Measurements from ENCODE around the gene SLC33A1. TPM values are rescaled to one million over a fixed set of nuclear protein-coding genes. Genes with fewer than 3 reads are reported as not detected.

The SLC33A1 gene
- total RNA-seq, 1 experiment from 2014 or later, result 24.9 TPM

GRCh38 chr3:155884292-155884691 is 30.1 kb upstream of the SLC33A1 start:
- Mint-ChIP-seq H3K4me1 (peaks cover 14% of the 10 kb centered on the region), H3K4me3 (no peak overlapping the region), H3K27ac (no peak overlapping the region), H3K9me3 (no peaks in the 10 kb centered on the region), H3K27me3 (ENCODE audit: low read depth) (no peaks in the 10 kb centered on the region), H3K36me3 (no peaks in the 10 kb centered on the region)
- POLR2A ChIA-PET, result no interaction called here
- CTCF ChIA-PET, result interaction anchor here (1.0 to 1.1 kb wide), 2 partner anchors 14 to 57 kb away, joined by 3 to 4 read pairs; no protein-coding TSS in a partner anchor
- DNase-seq (ENCODE audit: low spot score) (no peak), ATAC-seq (no peak)
- TF ChIP-seq NFE2L1 (CRISPR knock-in tag; IDR thresholded peaks at IDR 0.05) (no peak), ZNF232 (CRISPR knock-in tag; IDR thresholded peaks at IDR 0.05) (no peak), TCF7 (CRISPR knock-in tag; IDR thresholded peaks at IDR 0.05; ENCODE audit: low read depth) (no peak), STAT6 (CRISPR knock-in tag; conservative IDR thresholded peaks at IDR 0.05; ENCODE audit: low read depth) (no peak), ZSCAN18 (CRISPR knock-in tag; IDR thresholded peaks at IDR 0.05) (no peak), ZNF512 (CRISPR knock-in tag; IDR thresholded peaks at IDR 0.05; ENCODE audit: borderline replicate concordance) (no peak), ZNF317 (CRISPR knock-in tag; IDR thresholded peaks at IDR 0.05; ENCODE audit: borderline replicate concordance, low read depth) (no peak), CREM (CRISPR knock-in tag; IDR thresholded peaks at IDR 0.05) (no peak), E2F1 (CRISPR knock-in tag; IDR thresholded peaks at IDR 0.05) (no peak), FOXJ3 (CRISPR knock-in tag; IDR thresholded peaks at IDR 0.05; ENCODE audit: borderline replicate concordance) (no peak), ZNF121 (CRISPR knock-in tag; IDR thresholded peaks at IDR 0.05) (no peak)
- TF ChIP-seq, protein P1, sequence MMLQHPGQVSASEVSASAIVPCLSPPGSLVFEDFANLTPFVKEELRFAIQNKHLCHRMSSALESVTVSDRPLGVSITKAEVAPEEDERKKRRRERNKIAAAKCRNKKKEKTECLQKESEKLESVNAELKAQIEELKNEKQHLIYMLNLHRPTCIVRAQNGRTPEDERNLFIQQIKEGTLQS (CRISPR knock-in tag; conservative IDR thresholded peaks at IDR 0.05), result no peak
- TF ChIP-seq, protein P2, sequence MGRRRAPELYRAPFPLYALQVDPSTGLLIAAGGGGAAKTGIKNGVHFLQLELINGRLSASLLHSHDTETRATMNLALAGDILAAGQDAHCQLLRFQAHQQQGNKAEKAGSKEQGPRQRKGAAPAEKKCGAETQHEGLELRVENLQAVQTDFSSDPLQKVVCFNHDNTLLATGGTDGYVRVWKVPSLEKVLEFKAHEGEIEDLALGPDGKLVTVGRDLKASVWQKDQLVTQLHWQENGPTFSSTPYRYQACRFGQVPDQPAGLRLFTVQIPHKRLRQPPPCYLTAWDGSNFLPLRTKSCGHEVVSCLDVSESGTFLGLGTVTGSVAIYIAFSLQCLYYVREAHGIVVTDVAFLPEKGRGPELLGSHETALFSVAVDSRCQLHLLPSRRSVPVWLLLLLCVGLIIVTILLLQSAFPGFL (CRISPR knock-in tag; IDR thresholded peaks at IDR 0.05; ENCODE audit: borderline replicate concordance), result no peak
- TF ChIP-seq, protein P3, sequence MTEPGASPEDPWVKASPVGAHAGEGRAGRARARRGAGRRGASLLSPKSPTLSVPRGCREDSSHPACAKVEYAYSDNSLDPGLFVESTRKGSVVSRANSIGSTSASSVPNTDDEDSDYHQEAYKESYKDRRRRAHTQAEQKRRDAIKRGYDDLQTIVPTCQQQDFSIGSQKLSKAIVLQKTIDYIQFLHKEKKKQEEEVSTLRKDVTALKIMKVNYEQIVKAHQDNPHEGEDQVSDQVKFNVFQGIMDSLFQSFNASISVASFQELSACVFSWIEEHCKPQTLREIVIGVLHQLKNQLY (CRISPR knock-in tag; IDR thresholded peaks at IDR 0.05), result no peak
- TF ChIP-seq, protein P4, sequence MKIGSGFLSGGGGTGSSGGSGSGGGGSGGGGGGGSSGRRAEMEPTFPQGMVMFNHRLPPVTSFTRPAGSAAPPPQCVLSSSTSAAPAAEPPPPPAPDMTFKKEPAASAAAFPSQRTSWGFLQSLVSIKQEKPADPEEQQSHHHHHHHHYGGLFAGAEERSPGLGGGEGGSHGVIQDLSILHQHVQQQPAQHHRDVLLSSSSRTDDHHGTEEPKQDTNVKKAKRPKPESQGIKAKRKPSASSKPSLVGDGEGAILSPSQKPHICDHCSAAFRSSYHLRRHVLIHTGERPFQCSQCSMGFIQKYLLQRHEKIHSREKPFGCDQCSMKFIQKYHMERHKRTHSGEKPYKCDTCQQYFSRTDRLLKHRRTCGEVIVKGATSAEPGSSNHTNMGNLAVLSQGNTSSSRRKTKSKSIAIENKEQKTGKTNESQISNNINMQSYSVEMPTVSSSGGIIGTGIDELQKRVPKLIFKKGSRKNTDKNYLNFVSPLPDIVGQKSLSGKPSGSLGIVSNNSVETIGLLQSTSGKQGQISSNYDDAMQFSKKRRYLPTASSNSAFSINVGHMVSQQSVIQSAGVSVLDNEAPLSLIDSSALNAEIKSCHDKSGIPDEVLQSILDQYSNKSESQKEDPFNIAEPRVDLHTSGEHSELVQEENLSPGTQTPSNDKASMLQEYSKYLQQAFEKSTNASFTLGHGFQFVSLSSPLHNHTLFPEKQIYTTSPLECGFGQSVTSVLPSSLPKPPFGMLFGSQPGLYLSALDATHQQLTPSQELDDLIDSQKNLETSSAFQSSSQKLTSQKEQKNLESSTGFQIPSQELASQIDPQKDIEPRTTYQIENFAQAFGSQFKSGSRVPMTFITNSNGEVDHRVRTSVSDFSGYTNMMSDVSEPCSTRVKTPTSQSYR (CRISPR knock-in tag; IDR thresholded peaks at IDR 0.05), result no peak
- TF ChIP-seq, protein P5, sequence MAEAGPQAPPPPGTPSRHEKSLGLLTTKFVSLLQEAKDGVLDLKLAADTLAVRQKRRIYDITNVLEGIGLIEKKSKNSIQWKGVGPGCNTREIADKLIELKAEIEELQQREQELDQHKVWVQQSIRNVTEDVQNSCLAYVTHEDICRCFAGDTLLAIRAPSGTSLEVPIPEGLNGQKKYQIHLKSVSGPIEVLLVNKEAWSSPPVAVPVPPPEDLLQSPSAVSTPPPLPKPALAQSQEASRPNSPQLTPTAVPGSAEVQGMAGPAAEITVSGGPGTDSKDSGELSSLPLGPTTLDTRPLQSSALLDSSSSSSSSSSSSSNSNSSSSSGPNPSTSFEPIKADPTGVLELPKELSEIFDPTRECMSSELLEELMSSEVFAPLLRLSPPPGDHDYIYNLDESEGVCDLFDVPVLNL (CRISPR knock-in tag; IDR thresholded peaks at IDR 0.05; ENCODE audit: borderline replicate concordance, low read depth), result no peak

Measured in WTC11 (cell line).